Natural killer cell (primary cell): ENCODE data around the gene UNCX. TPM values are rescaled to one million over a fixed set of nuclear protein-coding genes. Genes with fewer than 3 reads are reported as not detected.

Experiments used
- ATAC-seq, 3 donors: fragments of 150-1000 bp in 2 of 3; fragments of 200-7000 bp in 1 of 3; cut with Tn5 transposase; 1 replicate in 1 of 3; 2 replicates in 2 of 3; pipeline ENCODE4 v1.10.0; 2021; ENCODE audit warnings: mild to moderate bottlenecking in 2 of 3, moderate library complexity in 2 of 3
- DNase-seq, 2 donors: peaks; one replicate each; pipeline versions ENCODE4 v3.0.0 to v3.0.0-alpha.2; 2013 to 2021; ENCODE audit warnings: mixed read lengths in 1 of 2
- H3K27ac ChIP-seq: one replicate; pipeline ENCODE4 v1.5.1; 2013; ENCODE audit warnings: mild to moderate bottlenecking, low read length
- H3K27me3 ChIP-seq: one replicate; pipeline ENCODE4 v1.6.1; 2013; ENCODE audit warnings: low read length; ENCODE audit not compliant: control insufficient read depth, insufficient read depth
- H3K36me3 ChIP-seq: one replicate; pipeline ENCODE4 v1.6.1; 2013; ENCODE audit warnings: low read length; ENCODE audit not compliant: control insufficient read depth, insufficient read depth
- H3K4me1 ChIP-seq: one replicate; pipeline ENCODE4 v1.6.1; 2013; ENCODE audit warnings: low read length; ENCODE audit not compliant: control insufficient read depth, insufficient read depth
- H3K4me3 ChIP-seq: one replicate; pipeline ENCODE4 v1.5.1; 2013; ENCODE audit warnings: low read length
- H3K9me3 ChIP-seq: one replicate; pipeline ENCODE4 v1.6.1; 2013; ENCODE audit warnings: low read length; ENCODE audit not compliant: control insufficient read depth, insufficient read depth
- H3K27ac Mint-ChIP-seq, 2 donors: one replicate each; pipeline ENCODE4 v1.8.0; 2022; ENCODE audit warnings: mild to moderate bottlenecking in 2 of 2, mixed read lengths in 2 of 2, moderate library complexity in 1 of 2
- H3K27me3 Mint-ChIP-seq, 2 donors: one replicate each; pipeline ENCODE4 v1.8.0; 2022; ENCODE audit warnings: low read depth in 2 of 2, mixed read lengths in 2 of 2
- H3K36me3 Mint-ChIP-seq: one replicate; pipeline ENCODE4 v1.8.0; 2022; ENCODE audit warnings: mixed read lengths
- H3K4me1 Mint-ChIP-seq, 2 donors: one replicate each; pipeline ENCODE4 v1.8.0; 2022; ENCODE audit warnings: mixed read lengths in 2 of 2
- H3K4me3 Mint-ChIP-seq: one replicate; pipeline ENCODE4 v1.8.0; 2022; ENCODE audit warnings: mild to moderate bottlenecking, moderate library complexity, mixed read lengths
- H3K9me3 Mint-ChIP-seq, 2 donors: one replicate each; pipeline ENCODE4 v1.8.0; 2022; ENCODE audit warnings: mixed read lengths in 2 of 2
- WGBS: methylation state at CpG from one replicate; pipeline ENCODE4 v1.1.7; 2013; ENCODE audit warnings: missing lambda C conversion rate; ENCODE audit not compliant: insufficient coverage; 5-methylcytosine and 5-hydroxymethylcytosine counted together
- intact Hi-C: fragments of 100-400 bp; cut with micrococcal nuclease; formaldehyde crosslinking; loops from one replicate; pipeline ENCODE4 v1.14.2; 2022
- total RNA-seq, 4 donors: library from RNA; stranded (reverse); fragments of 120-200 nt in 1 of 4; gene quantifications; one replicate each; pipeline versions ENCODE4 v1.2.3 to v1.2.4, GENCODE V29; 2013 to 2022
- TF ChIP-seq, protein P1 (sequence below): fragments of 200-600 bp; IDR thresholded peaks from one replicate; pipeline ENCODE4 v1.8.0; 2022; ENCODE audit warnings: antibody characterized with exemption

Gene UNCX
- total RNA-seq, 3 donors from 2014 or later (not counting 1 experiment from before 2014, with no cell fraction given) = not detected

DNA sequence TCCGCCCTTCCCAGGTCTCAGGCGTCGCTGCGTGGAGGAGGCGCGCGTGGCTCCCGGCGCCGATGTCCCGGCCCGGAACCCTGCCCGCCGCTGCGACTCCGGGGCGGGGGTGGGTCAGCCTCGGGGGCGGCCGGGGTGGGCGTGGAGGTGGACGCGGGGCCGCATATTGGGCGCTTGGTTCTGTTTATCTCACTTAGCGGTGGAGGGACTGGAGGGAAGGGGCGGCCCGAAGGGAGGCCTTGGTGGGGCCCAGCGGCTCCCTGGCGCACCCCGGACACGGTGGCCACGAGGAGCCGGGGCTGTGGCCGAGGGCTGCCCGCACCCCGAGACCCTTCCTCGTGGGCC is 8.6 kb downstream of the UNCX start:
- no peak for ATAC-seq
- no peak overlapping the region for H3K27ac Mint-ChIP-seq
- H3K4me1 Mint-ChIP-seq = peaks cover 0 to 5% of the 10 kb centered on the region in 2 donors
- H3K9me3 Mint-ChIP-seq = no peaks in the 10 kb centered on the region
- H3K4me3 ChIP-seq = no peak overlapping the region
- H3K27me3 ChIP-seq = peaks cover 66% of the 10 kb centered on the region
- no peak overlapping the region for H3K27ac ChIP-seq
- no peak overlapping the region for H3K4me3 Mint-ChIP-seq
- intact Hi-C loops = loop anchor here (10.0 kb wide), 1 partner anchor 1284 kb away; no protein-coding TSS in a partner anchor
- H3K36me3 ChIP-seq = no peaks in the 10 kb centered on the region
- 11% methylated on average over 38 of the region's 38 CpGs for WGBS
- peaks cover 7% of the 10 kb centered on the region for H3K4me1 ChIP-seq
- peaks cover 54 to 58% of the 10 kb centered on the region in 2 donors for H3K27me3 Mint-ChIP-seq
- TF ChIP-seq, protein P1, sequence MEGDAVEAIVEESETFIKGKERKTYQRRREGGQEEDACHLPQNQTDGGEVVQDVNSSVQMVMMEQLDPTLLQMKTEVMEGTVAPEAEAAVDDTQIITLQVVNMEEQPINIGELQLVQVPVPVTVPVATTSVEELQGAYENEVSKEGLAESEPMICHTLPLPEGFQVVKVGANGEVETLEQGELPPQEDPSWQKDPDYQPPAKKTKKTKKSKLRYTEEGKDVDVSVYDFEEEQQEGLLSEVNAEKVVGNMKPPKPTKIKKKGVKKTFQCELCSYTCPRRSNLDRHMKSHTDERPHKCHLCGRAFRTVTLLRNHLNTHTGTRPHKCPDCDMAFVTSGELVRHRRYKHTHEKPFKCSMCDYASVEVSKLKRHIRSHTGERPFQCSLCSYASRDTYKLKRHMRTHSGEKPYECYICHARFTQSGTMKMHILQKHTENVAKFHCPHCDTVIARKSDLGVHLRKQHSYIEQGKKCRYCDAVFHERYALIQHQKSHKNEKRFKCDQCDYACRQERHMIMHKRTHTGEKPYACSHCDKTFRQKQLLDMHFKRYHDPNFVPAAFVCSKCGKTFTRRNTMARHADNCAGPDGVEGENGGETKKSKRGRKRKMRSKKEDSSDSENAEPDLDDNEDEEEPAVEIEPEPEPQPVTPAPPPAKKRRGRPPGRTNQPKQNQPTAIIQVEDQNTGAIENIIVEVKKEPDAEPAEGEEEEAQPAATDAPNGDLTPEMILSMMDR = no peak
- no peak for DNase-seq
- no peaks in the 10 kb centered on the region for H3K36me3 Mint-ChIP-seq
- no peaks in the 10 kb centered on the region for H3K9me3 ChIP-seq

DNA sequence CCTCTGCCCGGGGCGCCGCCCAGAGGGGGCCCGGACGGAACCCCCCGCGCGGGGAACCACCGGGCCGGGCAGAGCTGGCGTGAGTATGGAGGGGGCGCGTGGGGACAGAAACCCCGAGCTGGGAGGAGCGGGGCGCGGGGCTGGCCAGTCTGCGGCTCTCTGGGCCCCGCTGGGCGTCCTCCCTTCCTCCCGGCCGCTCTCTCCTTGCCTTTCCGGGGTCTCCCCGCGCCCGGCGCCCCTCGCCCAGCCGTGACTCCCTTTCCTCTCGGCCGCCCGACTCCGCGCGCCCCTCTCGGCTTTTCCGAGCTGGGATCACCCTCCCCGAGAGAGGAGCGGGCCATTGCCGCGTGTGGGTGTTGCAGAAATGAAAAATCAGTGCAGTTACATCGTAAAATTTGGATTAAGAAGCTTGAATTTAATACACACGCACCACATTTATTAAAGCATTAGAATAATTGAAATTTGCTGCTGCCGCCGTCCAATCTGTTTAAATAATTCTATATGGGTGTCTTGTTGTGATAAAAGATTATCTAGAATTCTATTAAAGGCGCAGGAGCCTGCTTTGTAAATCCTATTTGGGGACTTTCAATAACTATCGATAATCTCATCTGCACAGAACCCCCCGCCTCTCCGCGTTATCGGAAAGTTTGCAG is 9.1 kb downstream of the UNCX start:
- no peak for DNase-seq
- Histone ChIP-seq H3K4me3 (no peak overlapping the region), H3K36me3 (no peaks in the 10 kb centered on the region), H3K9me3 (no peaks in the 10 kb centered on the region), H3K4me1 (peaks cover 7% of the 10 kb centered on the region), H3K27me3 (peaks cover 68% of the 10 kb centered on the region), H3K27ac (no peak overlapping the region)
- Mint-ChIP-seq H3K36me3 (no peaks in the 10 kb centered on the region), H3K9me3 (no peaks in the 10 kb centered on the region), H3K4me1 (peaks cover 0 to 10% of the 10 kb centered on the region in 2 donors), H3K27ac (no peak overlapping the region), H3K4me3 (peak overlapping the region; percentile 28), H3K27me3 (peaks cover 57 to 62% of the 10 kb centered on the region in 2 donors)
- TF ChIP-seq, protein P1 = no peak
- 9% methylated on average over 48 of the region's 51 CpGs for WGBS
- no peak for ATAC-seq
- intact Hi-C loops = loop anchor here (10.0 kb wide), 1 partner anchor 1283 kb away; no protein-coding TSS in a partner anchor

DNA sequence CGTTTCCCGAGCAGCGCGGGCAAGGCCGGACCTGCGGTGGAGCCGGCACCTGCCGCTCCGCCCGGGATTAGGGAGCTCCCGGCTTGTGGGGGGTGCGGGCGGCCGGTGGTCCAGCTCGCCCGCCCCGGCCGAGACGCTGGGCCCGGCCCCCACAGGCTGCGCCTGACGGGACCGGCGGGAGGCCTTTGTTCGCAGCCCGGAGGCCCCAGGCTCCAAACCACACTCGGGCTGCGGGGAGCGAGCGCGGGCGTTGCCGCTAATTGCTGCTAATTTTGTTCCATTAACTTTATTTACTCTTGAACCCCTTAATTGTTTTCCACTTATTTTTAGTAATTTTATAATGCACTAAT is 9.6 kb downstream of the UNCX start:
- no peak overlapping the region for H3K4me3 Mint-ChIP-seq
- H3K27me3 ChIP-seq = peaks cover 66% of the 10 kb centered on the region
- intact Hi-C loops = loop anchor here (10.0 kb wide), 1 partner anchor 1283 kb away; no protein-coding TSS in a partner anchor
- peaks cover 57 to 60% of the 10 kb centered on the region in 2 donors for H3K27me3 Mint-ChIP-seq
- no peak overlapping the region for H3K27ac Mint-ChIP-seq
- H3K36me3 ChIP-seq = no peaks in the 10 kb centered on the region
- DNase-seq (no peak), ATAC-seq (no peak)
- no peak overlapping the region for H3K4me3 ChIP-seq
- WGBS = 12% methylated on average over 33 of the region's 33 CpGs
- peaks cover 0 to 10% of the 10 kb centered on the region in 2 donors for H3K4me1 Mint-ChIP-seq
- TF ChIP-seq, protein P1 = no peak
- H3K9me3 ChIP-seq = no peaks in the 10 kb centered on the region
- H3K27ac ChIP-seq = no peak overlapping the region
- H3K4me1 ChIP-seq = peaks cover 2% of the 10 kb centered on the region
- no peaks in the 10 kb centered on the region for H3K9me3 Mint-ChIP-seq
- no peaks in the 10 kb centered on the region for H3K36me3 Mint-ChIP-seq
